ENCODE data around the gene WDR19. TPM values are rescaled to one million over a fixed set of nuclear protein-coding genes. Genes with fewer than 3 reads are reported as not detected.

WDR19 gene
- total RNA-seq, 1 experiment from 2014 or later = 32.5 TPM

DNA sequence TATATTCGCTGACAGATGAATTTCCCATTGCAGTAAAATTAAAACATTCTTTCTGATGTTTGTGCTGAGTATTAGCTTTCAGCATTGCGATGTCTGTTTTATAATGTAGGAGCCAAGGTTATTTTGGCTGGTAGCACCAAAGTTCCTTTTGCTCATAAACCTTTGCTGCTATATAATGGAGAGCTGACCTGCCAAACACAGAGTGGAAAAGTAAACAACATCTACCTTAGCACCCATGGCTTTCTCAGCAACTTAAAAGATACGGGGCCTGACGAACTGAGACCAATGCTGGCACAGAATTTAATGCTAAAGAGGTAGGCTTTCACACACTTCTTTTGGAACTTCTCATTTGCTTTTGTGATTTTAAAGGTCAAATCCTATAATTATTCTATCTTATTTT, 46.0 kb downstream of the WDR19 start:
- CTCF ChIA-PET = no interaction called here
- Mint-ChIP-seq H3K4me3 (ENCODE audit: unreplicated experiment) (no peak overlapping the region), H3K36me3 (ENCODE audit: insufficient read depth, unreplicated experiment) (peaks cover 19% of the 10 kb centered on the region), H3K27me3 (ENCODE audit: insufficient read depth, unreplicated experiment) (no peaks in the 10 kb centered on the region), H3K27ac (ENCODE audit: low read depth, unreplicated experiment) (no peak overlapping the region), H3K4me1 (ENCODE audit: insufficient read depth, unreplicated experiment) (no peaks in the 10 kb centered on the region), H3K9me3 (ENCODE audit: unreplicated experiment) (no peaks in the 10 kb centered on the region)
- no peak for DNase-seq (ENCODE audit: unreplicated experiment)
- POLR2A ChIA-PET = interaction anchor here (0.7 kb wide), 1 partner anchor 9 kb away, joined by 4 read pairs; no protein-coding TSS in a partner anchor
- intact Hi-C loops (cut with micrococcal nuclease) = no loop called here
- BruUV-seq (replicated peaks) = no TSS peak
- TF ChIP-seq, protein P1, sequence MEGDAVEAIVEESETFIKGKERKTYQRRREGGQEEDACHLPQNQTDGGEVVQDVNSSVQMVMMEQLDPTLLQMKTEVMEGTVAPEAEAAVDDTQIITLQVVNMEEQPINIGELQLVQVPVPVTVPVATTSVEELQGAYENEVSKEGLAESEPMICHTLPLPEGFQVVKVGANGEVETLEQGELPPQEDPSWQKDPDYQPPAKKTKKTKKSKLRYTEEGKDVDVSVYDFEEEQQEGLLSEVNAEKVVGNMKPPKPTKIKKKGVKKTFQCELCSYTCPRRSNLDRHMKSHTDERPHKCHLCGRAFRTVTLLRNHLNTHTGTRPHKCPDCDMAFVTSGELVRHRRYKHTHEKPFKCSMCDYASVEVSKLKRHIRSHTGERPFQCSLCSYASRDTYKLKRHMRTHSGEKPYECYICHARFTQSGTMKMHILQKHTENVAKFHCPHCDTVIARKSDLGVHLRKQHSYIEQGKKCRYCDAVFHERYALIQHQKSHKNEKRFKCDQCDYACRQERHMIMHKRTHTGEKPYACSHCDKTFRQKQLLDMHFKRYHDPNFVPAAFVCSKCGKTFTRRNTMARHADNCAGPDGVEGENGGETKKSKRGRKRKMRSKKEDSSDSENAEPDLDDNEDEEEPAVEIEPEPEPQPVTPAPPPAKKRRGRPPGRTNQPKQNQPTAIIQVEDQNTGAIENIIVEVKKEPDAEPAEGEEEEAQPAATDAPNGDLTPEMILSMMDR (IDR thresholded peaks at IDR 0.05; ENCODE audit: unreplicated experiment) = no peak

DNA sequence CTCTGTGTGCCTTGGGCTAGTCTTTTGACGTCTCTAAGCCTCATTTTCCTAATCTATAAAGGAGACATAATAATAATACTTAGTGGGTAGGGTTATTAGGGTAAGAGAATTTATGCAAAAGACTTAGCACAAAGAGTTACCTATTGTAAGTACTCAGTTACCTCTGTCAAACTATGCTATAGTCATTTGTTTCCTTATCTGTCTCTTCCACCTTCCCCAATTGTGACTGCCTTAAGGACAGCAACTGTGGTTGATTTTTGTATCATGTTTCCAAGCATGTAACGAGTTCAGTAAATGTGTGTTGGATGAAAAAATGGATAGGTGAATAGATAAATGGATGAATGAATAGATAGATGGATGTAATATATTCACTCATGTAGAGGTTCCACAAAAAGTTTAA, 48.1 kb downstream of the WDR19 start:
- no peak for DNase-seq (ENCODE audit: unreplicated experiment)
- TF ChIP-seq, protein P1 (IDR thresholded peaks at IDR 0.05; ENCODE audit: unreplicated experiment) = no peak
- Mint-ChIP-seq H3K27ac (ENCODE audit: low read depth, unreplicated experiment) (no peak overlapping the region), H3K27me3 (ENCODE audit: insufficient read depth, unreplicated experiment) (no peaks in the 10 kb centered on the region), H3K4me3 (ENCODE audit: unreplicated experiment) (no peak overlapping the region), H3K36me3 (ENCODE audit: insufficient read depth, unreplicated experiment) (peaks cover 19% of the 10 kb centered on the region), H3K4me1 (ENCODE audit: insufficient read depth, unreplicated experiment) (no peaks in the 10 kb centered on the region), H3K9me3 (ENCODE audit: unreplicated experiment) (no peaks in the 10 kb centered on the region)
- POLR2A ChIA-PET = no interaction called here
- CTCF ChIA-PET = interaction anchor here (0.6 kb wide), 1 partner anchor 26 kb away, joined by 3 read pairs; no protein-coding TSS in a partner anchor
- BruUV-seq (replicated peaks) = no TSS peak
- intact Hi-C loops (cut with micrococcal nuclease) = no loop called here

DNA sequence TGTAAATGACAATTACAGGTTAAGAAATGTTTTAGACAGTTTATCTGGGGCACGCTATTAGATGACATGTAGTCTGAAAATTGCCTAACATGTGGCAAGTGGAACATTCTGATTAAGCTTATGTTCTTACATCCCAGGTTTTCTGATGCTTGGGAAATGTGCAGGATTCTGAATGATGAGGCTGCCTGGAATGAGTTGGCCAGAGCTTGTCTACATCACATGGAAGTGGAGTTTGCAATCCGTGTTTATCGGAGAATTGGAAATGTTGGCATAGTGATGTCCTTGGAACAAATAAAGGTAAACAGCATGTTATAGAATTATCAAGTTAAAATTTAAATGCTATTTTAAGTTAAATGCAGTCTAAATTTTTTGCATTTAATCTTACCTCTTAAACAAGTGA, 49.3 kb downstream of the WDR19 start:
- H3K36me3 Mint-ChIP-seq (ENCODE audit: insufficient read depth, unreplicated experiment) = peaks cover 20% of the 10 kb centered on the region
- H3K9me3 Mint-ChIP-seq (ENCODE audit: unreplicated experiment) = no peaks in the 10 kb centered on the region
- no TSS peak for BruUV-seq (replicated peaks)
- intact Hi-C loops (cut with micrococcal nuclease) = no loop called here
- ChIA-PET CTCF (interaction anchor here (0.8 kb wide), 1 partner anchor 12 kb away, joined by 3 read pairs; no protein-coding TSS in a partner anchor), POLR2A (interaction anchor here (0.8 kb wide), 1 partner anchor 27 kb away, joined by 3 read pairs; no protein-coding TSS in a partner anchor)
- H3K27ac Mint-ChIP-seq (ENCODE audit: low read depth, unreplicated experiment) = no peak overlapping the region
- H3K27me3 Mint-ChIP-seq (ENCODE audit: insufficient read depth, unreplicated experiment) = no peaks in the 10 kb centered on the region
- no peak for DNase-seq (ENCODE audit: unreplicated experiment)
- TF ChIP-seq, protein P1 (IDR thresholded peaks at IDR 0.05; ENCODE audit: unreplicated experiment) = no peak
- H3K4me3 Mint-ChIP-seq (ENCODE audit: unreplicated experiment) = no peak overlapping the region
- no peaks in the 10 kb centered on the region for H3K4me1 Mint-ChIP-seq (ENCODE audit: insufficient read depth, unreplicated experiment)

DNA sequence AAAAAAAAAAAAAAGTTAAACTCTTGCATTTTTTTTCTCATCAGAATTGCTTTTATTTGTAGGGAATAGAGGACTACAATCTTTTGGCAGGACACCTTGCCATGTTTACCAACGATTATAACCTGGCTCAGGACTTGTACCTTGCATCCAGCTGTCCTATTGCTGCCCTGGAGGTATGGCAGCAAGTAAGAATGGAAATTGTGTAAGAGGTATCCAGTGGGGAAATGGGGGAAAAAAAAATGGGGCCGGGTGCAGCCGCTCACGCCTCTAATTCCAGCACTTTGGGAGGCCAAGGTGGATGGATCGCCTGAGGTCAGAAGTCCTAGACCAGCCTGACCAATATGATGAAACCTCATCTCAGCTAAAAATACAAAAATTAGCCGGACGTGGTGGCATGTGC, 49.8 kb downstream of the WDR19 start:
- intact Hi-C loops (cut with micrococcal nuclease) = no loop called here
- H3K9me3 Mint-ChIP-seq (ENCODE audit: unreplicated experiment) = no peaks in the 10 kb centered on the region
- DNase-seq (ENCODE audit: unreplicated experiment) = no peak
- H3K27ac Mint-ChIP-seq (ENCODE audit: low read depth, unreplicated experiment) = no peak overlapping the region
- no peak overlapping the region for H3K4me3 Mint-ChIP-seq (ENCODE audit: unreplicated experiment)
- peaks cover 20% of the 10 kb centered on the region for H3K36me3 Mint-ChIP-seq (ENCODE audit: insufficient read depth, unreplicated experiment)
- H3K27me3 Mint-ChIP-seq (ENCODE audit: insufficient read depth, unreplicated experiment) = no peaks in the 10 kb centered on the region
- POLR2A ChIA-PET = no interaction called here
- TF ChIP-seq, protein P1 (IDR thresholded peaks at IDR 0.05; ENCODE audit: unreplicated experiment) = no peak
- no peaks in the 10 kb centered on the region for H3K4me1 Mint-ChIP-seq (ENCODE audit: insufficient read depth, unreplicated experiment)
- no TSS peak for BruUV-seq (replicated peaks)
- CTCF ChIA-PET = no interaction called here

Measured in MCF 10A (cell line).